ENCODE measurements around the gene TCTA. TPM values are rescaled to one million over a fixed set of nuclear protein-coding genes. Genes with fewer than 3 reads are reported as not detected.

TCTA gene
- total and polyA plus RNA-seq, 9 of the 15 experiments (the other 6 are each of a cell fraction or from before 2014, with no cell fraction given): 4.0 to 15.4 (median 8.2) TPM

DNA sequence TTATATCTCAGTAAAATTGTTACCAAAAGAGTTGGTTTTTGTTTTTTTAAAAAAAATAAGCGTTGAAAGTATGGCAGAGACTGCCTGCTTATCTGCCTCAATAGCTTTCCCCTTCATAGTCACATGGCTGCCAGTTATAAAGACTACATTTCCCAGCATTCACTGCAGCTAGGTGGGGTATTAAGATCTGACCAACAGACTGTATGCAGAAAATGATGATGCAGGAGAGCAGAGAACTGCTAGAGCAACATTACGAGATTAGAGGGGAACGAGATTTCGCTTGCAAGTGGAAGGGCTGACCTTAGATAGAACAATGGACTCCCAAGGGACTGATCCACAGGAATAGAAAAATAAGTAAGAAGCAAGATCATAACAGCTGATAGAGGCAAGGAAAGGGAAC is 14.8 kb upstream of the TCTA start (continued):
- TF ChIP-seq ATF6 (CRISPR knock-in tag; IDR thresholded peaks at IDR 0.05) (no peak), SREBF2 (CRISPR knock-in tag; IDR thresholded peaks at IDR 0.05) (no peak), RREB1 (CRISPR knock-in tag; IDR thresholded peaks at IDR 0.05) (no peak), HSF4 (CRISPR knock-in tag; IDR thresholded peaks at IDR 0.05; ENCODE audit: borderline replicate concordance) (no peak), GTF2F1 (IDR thresholded peaks at IDR 0.05; ENCODE audit: low read depth, low read length) (no peak), SP2 (IDR thresholded peaks at IDR 0.05; ENCODE audit: extremely low read depth, low read depth, low read length, poor library complexity, severe bottlenecking) (no peak), CREM (IDR thresholded peaks at IDR 0.05; ENCODE audit: low read depth) (peak; percentile 27; the same call in 1 of the 2 replicates), ZBED1 (IDR thresholded peaks at IDR 0.05) (no peak), RAD21 (CRISPR knock-in tag; conservative IDR thresholded peaks at IDR 0.05 in 1 of 2, IDR thresholded peaks at IDR 0.05 in 1 of 2) (no peak), CREB3L1 (IDR thresholded peaks at IDR 0.05; ENCODE audit: borderline replicate concordance, low read depth) (0 out of 2 replicates have a peak, but pooled peaks have one; percentile 17), ZNF766 (CRISPR knock-in tag; conservative IDR thresholded peaks at IDR 0.05) (no peak), RUNX1 (IDR thresholded peaks at IDR 0.05; ENCODE audit: low read depth) (no peak), E2F6 (IDR thresholded peaks at IDR 0.05; ENCODE audit: borderline replicate concordance in 1 of 2, extremely low read depth in 1 of 2, insufficient read depth in 1 of 2, insufficient read length in 1 of 2, low read depth in 1 of 2, low read length in 1 of 2, poor library complexity in 1 of 2, severe bottlenecking in 1 of 2) (no peak)
- TF ChIP-seq, protein P1, sequence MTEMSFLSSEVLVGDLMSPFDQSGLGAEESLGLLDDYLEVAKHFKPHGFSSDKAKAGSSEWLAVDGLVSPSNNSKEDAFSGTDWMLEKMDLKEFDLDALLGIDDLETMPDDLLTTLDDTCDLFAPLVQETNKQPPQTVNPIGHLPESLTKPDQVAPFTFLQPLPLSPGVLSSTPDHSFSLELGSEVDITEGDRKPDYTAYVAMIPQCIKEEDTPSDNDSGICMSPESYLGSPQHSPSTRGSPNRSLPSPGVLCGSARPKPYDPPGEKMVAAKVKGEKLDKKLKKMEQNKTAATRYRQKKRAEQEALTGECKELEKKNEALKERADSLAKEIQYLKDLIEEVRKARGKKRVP (CRISPR knock-in tag; IDR thresholded peaks at IDR 0.05): no peak
- TF ChIP-seq, protein P2, sequence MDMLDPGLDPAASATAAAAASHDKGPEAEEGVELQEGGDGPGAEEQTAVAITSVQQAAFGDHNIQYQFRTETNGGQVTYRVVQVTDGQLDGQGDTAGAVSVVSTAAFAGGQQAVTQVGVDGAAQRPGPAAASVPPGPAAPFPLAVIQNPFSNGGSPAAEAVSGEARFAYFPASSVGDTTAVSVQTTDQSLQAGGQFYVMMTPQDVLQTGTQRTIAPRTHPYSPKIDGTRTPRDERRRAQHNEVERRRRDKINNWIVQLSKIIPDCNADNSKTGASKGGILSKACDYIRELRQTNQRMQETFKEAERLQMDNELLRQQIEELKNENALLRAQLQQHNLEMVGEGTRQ (CRISPR knock-in tag; IDR thresholded peaks at IDR 0.05): peak; percentile 59

Measured in K562 (cell line).